Measurements from ENCODE around the gene INSIG1.

INSIG1 gene

DNA sequence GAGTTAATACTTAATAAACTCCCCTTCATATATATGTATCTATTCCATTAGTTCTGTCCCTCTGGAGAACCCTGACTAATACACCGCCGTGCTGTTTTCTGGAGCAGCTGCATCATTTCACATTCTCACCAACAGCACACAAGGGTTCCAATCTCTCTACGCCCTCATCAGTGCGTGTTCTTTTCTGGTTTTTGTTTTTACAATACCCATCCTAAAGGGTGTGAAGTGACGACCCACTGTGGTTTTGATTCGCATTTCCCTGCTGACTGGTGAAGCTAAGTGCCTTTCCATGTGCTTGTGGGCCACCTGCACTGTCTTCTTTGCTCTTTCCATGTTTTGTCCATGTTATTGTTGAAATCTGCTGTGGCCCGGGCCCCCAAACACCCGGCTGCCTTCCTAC is 11.0 kb upstream of the INSIG1 start:
- no peak for DNase-seq

- no peak for DNase-seq
Observed at GRCh38 chr7:155287284-155287935, 10.3 kb upstream of the INSIG1 start.

DNA sequence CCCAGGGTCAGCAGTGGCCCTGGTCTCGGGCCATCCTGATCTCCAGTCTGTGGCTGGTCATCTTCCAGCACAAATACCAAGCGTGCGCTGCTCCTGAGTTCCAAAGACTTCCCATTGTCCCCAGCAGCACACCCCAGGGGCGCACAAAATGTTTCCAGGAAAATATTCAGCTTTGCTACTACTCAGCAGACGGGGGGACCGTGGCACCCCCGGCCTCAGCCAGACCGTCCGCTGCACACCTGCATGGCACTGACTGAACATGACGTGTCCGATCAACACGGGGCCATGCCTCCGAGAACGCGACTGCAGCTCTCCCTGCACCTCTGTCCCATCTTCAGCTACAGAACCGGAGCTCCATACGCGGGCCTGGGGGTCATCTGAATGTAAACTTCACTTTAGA is 9.6 kb upstream of the INSIG1 start:
- DNase-seq, result no peak

DNA sequence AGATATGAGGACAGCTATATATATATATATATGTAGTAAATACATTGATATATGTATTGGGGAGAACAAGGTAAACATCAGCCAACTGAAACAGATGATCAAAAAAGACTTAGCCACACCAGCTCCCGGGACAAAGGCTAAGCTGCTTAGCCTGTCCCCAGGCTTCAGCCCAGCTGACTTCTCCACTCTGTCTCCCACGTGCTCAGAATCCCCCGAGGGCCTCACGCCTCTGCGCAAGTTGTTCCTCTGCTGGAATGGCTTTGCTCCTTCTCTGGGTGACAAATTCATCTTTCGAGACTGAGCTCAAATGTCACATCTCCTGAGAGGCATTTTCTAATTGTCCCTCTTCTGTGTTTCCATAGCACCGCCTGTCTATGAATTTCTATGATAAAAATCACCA is 8.6 kb upstream of the INSIG1 start:
- no peak for DNase-seq

DNA sequence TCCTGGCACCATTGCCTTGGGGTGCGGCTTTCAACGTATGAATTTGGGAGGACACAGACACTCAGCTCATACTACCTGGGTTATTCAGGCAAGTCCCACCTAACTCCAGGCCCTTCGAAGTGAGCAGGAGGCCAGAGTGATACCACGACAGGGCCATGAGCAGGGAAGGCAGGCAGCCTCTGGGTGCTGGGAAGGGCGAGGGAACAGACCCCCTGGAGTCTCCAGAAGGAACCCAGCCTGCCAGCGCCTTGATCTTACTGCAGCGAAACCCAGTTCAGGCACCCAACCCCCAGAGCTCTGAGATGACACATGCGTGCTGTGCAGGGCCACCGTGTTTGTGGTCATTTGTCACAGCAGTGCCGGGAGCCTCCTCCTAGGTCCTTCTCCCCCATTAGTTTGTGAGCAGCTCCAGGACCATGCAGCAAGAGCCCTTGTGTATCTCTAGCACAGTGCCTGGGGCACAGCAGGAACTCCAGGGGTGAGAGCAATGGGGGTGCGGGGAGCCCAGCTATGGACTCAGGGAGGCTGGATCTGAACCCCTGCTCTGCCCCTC is 7.7 kb upstream of the INSIG1 start:
- DNase-seq, result no peak

GRCh38 chr7:155291045-155291530 is 6.6 kb upstream of the INSIG1 start:
- no peak for DNase-seq

DNA sequence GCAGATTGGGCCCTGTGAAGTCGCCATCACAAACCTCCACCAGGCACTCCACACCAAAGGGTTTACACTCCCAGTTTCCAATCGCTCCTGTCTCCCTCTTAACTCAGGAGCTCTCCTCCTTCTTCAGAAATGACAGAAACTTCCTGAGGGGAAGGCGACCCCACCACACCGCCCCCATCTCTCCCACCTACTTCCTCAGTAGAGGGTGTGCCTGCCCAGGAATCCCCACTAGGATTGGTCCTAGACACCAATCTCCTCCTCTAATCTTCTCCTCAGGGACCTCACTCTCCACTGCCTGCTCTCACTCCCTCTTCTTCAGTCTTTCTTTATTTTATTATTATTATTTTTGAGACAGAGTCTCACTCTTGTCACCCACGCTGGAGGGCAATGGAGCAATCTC is 5.9 kb upstream of the INSIG1 start:
- no peak for DNase-seq

- DNase-seq, result no peak
Observed at GRCh38 chr7:155292680-155293226, 4.9 kb upstream of the INSIG1 start.

- DNase-seq, result no peak
Observed at GRCh38 chr7:155293721-155294510, 3.8 kb upstream of the INSIG1 start.

GRCh38 chr7:155294511-155294778 is 3.2 kb upstream of the INSIG1 start:
- no peak for DNase-seq

- no peak for DNase-seq
Observed at GRCh38 chr7:155295511-155295910, 2.2 kb upstream of the INSIG1 start.

GRCh38 chr7:155296006-155296787 is 1.5 kb upstream of the INSIG1 start:
- no peak for DNase-seq

DNA sequence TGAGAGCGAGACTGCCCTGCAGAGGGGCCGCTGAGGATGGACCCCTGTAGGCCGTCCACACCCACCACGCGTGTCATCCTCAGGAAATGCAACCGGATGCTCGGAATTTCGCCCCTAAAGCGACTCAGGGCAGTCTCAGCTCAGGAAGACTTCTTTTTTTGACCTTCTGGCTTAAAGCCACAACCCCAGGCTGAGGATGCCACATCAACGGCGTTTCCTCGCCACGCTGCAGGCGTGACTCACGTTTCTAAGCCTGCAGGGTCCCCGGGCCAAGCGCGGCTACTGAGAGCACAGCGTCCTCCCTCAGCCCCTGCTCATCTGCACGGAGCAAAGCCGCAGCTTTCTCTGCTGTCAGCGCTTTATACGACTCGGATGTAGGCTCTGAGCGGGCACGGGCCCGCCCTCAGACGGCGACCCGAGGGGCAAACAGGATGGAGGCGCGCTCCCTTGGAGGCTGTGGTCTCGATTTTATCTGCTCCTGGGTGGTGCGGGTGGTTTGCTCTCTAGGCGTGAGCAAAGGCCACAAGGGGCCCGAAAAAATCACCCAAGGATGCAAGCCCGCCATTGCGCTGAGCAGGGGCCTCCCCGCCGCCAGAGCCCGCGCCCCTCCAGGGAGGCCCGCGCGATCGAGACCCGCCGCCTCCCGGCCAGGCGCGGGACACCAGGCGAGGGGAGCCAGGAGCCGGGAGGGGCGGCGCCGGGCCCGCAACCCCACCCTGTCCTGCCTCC is 726 bp upstream of the INSIG1 start:
- DNase-seq, result peak; percentile 61 to 95 (median 75)

DNA sequence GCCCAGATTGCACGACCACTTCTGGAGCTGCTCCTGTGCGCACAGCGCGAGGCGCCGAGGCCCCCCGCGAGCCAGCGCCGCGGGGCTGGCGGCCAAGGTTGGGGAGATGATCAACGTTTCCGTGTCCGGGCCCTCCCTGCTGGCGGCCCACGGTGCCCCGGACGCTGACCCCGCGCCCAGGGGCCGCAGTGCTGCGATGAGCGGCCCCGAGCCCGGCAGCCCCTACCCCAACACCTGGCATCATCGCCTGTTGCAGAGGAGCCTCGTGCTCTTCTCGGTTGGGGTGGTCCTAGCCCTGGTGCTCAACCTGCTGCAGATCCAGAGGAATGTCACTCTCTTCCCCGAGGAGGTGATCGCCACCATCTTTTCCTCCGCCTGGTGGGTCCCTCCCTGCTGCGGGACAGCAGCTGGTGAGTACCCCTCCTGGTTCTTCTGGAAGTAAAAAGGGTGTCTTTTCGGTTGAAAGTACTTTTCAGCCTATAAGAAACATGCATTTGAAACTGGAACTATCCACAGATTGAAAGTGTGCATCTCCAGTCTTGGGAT is 683 bp downstream of the INSIG1 start:
- peak in 1 of 5 donors; percentile 16 for DNase-seq

GRCh38 chr7:155298834-155299534 is 1.3 kb downstream of the INSIG1 start:
- DNase-seq, result peak; percentile 91 to 98 (median 94)

- peak in 3 of 5 donors; percentile 5 to 37 (median 24) for DNase-seq
Observed at GRCh38 chr7:155299535-155300202, 2.0 kb downstream of the INSIG1 start.

- DNase-seq, result no peak
Observed at GRCh38 chr7:155300641-155301452, 3.2 kb downstream of the INSIG1 start.

DNA sequence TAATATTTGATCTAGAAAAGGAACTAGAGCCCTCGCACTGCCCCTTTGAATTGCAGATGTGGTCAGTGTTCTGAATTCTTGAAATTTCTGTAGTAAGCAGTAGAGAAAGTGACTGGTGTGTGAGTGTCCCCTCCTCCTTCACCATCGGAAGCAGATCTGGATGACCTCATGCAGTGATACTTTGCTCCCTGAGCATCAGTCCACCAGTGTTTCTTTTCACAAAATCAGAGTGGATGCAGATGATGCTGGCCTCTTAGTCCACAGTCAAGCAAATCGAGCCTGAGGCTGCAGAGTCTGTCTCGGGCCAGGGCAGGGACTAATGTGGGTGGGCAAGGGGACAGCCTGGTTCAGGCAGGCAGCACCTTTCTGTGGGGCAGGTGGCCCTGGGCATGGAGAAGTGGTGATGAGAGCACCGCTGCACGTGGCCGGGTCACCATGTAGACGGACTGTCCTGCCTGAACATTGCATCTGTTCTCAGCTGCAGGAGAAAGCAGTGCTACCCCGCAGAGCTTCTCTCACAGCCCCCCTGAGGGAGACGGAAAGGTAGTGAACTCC is 5.4 kb downstream of the INSIG1 start:
- DNase-seq, result no peak

DNA sequence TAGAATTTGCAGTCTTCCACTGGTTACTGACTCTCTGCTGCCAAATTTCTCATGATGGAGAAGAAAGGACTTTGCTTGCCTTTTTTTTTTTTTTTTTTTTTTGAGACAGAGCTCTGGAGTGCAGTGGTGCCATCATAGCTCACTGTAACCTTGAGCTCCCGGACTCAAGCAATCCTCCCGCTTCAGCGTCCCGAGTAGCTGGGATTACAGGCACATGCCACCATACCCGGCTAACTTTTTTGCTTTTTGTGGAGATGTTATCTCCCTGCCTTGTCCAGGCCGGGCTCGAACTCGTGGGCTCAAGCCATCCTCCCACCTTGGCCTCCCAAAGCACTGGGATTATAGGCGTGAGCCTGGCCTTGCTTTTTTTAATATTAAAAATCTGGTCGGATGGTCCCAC is 6.2 kb downstream of the INSIG1 start:
- no peak for DNase-seq
